SU-DHL-6 (cell line): ENCODE results near the gene AKAP8L.
A peak's percentile ranks its signal among the peaks of the same experiment; 100 is the strongest.

Source experiments
- H2AFZ ChIP-seq: fragments of 200-600 bp; sonication (generic); 2 replicates; pipeline ENCODE4 v1.6.1; 2014; ENCODE audit warnings: low read depth, mild to moderate bottlenecking, moderate library complexity, mixed read lengths, antibody characterized with exemption, low read length; ENCODE audit not compliant: severe bottlenecking
- H3F3A ChIP-seq: fragments of 200-600 bp; shearing (Covaris generic); 2 replicates; pipeline ENCODE4 v1.6.0; 2016; ENCODE audit warnings: antibody characterized with exemption, mild to moderate bottlenecking; ENCODE audit not compliant: insufficient read depth
- H3K27ac ChIP-seq: fragments of 200-600 bp; sonication (generic); 2 replicates; pipeline ENCODE4 v1.5.1; 2016; ENCODE audit warnings: low read depth, mild to moderate bottlenecking, low read length, moderate library complexity, mixed read lengths
- H3K27me3 ChIP-seq: fragments of 200-600 bp; sonication (generic), shearing (Covaris generic); 2 replicates; pipeline ENCODE4 v1.6.0; 2014; ENCODE audit warnings: mild to moderate bottlenecking, low read length
- H3K36me3 ChIP-seq: fragments of 200-600 bp; sonication (generic); 2 replicates; pipeline ENCODE4 v1.6.1; 2014; ENCODE audit warnings: mild to moderate bottlenecking, low read length, mixed read lengths
- H3K4me2 ChIP-seq: fragments of 300-600, 200-600 bp; shearing (Covaris generic), sonication (generic); 2 replicates; pipeline ENCODE4 v1.6.0; 2014; ENCODE audit warnings: low read length, low read depth, mild to moderate bottlenecking; ENCODE audit not compliant: poor library complexity, severe bottlenecking
- H3K4me3 ChIP-seq: fragments of 200-600 bp; sonication (generic); 2 replicates; pipeline ENCODE4 v1.5.1; 2014; ENCODE audit warnings: antibody characterized with exemption, low read length, mild to moderate bottlenecking, mixed read lengths; ENCODE audit not compliant: insufficient read depth, poor library complexity, severe bottlenecking
- H3K79me2 ChIP-seq: fragments of 200-600 bp; sonication (generic); 2 replicates; pipeline ENCODE4 v1.6.1; 2014; ENCODE audit warnings: mild to moderate bottlenecking, low read length, moderate library complexity; ENCODE audit not compliant: insufficient read depth
- H3K9ac ChIP-seq: fragments of 200-600 bp; sonication (generic); 2 replicates; pipeline ENCODE4 v1.7.0; 2014; ENCODE audit warnings: mild to moderate bottlenecking, low read length
- H3K9me2 ChIP-seq: fragments of 200-600 bp; sonication (generic); replicated peaks from 2 replicates; pipeline ENCODE4 v1.6.1; 2014; ENCODE audit warnings: low read length; ENCODE audit not compliant: insufficient read depth
- H3K9me3 ChIP-seq: fragments of 200-600 bp; sonication (generic); 2 replicates; pipeline ENCODE4 v1.6.1; 2014; ENCODE audit warnings: low read length, mixed read lengths; ENCODE audit not compliant: insufficient read depth
- H4K20me1 ChIP-seq: fragments of 200-600 bp; sonication (generic); 2 replicates; pipeline ENCODE4 v1.6.1; 2014; ENCODE audit warnings: low read depth, mild to moderate bottlenecking, antibody characterized with exemption, low read length, moderate library complexity, mixed read lengths
- EZH2phosphoT487 ChIP-seq: fragments of 200-600 bp; sonication (generic), shearing (Covaris generic); conservative IDR thresholded peaks from 2 replicates; pipeline ENCODE4 v1.6.1; 2018; ENCODE audit warnings: mild to moderate bottlenecking, antibody characterized with exemption, low read length, moderate library complexity, mixed read lengths
- TF ChIP-seq, protein P1 (sequence below): fragments of 200-600 bp; sonication (generic); IDR thresholded peaks from one replicate; pipeline ENCODE4 v1.5.1; 2017; ENCODE audit warnings: antibody characterized with exemption, mild to moderate bottlenecking, low read length, moderate library complexity; ENCODE audit not compliant: insufficient read depth, poor library complexity, severe bottlenecking

AKAP8L gene, protein sequence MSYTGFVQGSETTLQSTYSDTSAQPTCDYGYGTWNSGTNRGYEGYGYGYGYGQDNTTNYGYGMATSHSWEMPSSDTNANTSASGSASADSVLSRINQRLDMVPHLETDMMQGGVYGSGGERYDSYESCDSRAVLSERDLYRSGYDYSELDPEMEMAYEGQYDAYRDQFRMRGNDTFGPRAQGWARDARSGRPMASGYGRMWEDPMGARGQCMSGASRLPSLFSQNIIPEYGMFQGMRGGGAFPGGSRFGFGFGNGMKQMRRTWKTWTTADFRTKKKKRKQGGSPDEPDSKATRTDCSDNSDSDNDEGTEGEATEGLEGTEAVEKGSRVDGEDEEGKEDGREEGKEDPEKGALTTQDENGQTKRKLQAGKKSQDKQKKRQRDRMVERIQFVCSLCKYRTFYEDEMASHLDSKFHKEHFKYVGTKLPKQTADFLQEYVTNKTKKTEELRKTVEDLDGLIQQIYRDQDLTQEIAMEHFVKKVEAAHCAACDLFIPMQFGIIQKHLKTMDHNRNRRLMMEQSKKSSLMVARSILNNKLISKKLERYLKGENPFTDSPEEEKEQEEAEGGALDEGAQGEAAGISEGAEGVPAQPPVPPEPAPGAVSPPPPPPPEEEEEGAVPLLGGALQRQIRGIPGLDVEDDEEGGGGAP

DNA sequence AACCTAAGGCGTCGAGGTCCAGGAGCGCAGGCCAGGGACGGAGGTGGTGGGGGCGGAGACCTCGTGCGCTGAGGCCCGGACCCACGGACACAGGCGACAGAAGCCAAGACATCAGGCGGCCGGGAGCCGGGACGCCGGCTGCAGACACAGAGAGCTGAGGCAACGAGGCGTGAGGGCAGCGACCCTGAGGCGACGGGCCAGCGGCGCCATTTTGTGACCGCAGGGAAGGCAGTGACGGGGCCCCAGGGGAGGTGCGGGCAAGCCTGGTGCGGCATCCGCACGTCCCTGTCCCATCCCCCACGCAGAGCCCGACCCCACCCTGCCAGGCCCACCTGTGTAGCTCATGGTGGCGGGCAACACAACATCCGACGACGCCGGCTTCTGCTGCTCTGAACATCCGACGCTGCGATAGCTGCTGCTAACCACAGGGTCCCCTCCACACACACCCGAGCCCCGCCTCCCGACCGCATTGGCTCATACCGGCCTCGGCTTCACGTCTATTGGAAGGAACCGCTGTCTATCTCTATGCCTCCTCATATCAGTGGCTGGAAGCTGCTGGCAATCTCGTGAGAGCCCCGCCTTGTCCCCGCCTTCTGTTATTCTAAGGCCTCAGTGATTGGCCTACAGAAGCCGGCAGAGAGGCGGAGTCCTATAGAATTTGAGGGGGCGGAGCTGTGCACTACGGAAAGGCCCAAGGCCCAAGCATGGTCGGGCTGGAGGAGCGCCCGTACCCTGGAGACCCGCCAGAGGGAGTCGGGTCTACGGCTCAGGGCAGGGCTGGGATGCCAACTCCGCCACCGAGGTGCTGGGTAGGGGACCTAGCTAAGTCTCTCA lies at the start of gene AKAP8L:
AKAP8L (minus strand) TSS at position 410 of the 834 bp plus-strand sequence; CDS start at position 345, 65 bp downstream.
- no peaks in the 10 kb centered on the region for H3K9me3 ChIP-seq
- H3K4me2 ChIP-seq, result peak within 1 kb of the TSS; percentile 82
- peaks cover 4% of the 10 kb centered on the region; the same call in 1 of the 2 replicates for H4K20me1 ChIP-seq
- 0 out of 2 replicates have a peak, but pooled peaks cover 8% of the 10 kb centered on the region for H3F3A ChIP-seq
- H2AFZ ChIP-seq, result peak within 1 kb of the TSS; percentile 22
- peaks cover 50% of the 10 kb centered on the region for H3K79me2 ChIP-seq
- H3K27ac ChIP-seq, result peak within 1 kb of the TSS; percentile 71
- TF ChIP-seq EZH2phosphoT487, result no peak
- TF ChIP-seq, protein P1, sequence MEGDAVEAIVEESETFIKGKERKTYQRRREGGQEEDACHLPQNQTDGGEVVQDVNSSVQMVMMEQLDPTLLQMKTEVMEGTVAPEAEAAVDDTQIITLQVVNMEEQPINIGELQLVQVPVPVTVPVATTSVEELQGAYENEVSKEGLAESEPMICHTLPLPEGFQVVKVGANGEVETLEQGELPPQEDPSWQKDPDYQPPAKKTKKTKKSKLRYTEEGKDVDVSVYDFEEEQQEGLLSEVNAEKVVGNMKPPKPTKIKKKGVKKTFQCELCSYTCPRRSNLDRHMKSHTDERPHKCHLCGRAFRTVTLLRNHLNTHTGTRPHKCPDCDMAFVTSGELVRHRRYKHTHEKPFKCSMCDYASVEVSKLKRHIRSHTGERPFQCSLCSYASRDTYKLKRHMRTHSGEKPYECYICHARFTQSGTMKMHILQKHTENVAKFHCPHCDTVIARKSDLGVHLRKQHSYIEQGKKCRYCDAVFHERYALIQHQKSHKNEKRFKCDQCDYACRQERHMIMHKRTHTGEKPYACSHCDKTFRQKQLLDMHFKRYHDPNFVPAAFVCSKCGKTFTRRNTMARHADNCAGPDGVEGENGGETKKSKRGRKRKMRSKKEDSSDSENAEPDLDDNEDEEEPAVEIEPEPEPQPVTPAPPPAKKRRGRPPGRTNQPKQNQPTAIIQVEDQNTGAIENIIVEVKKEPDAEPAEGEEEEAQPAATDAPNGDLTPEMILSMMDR, result peak; percentile 83
- peak within 1 kb of the TSS; percentile 95 for H3K9ac ChIP-seq
- no peaks in the 10 kb centered on the region for H3K27me3 ChIP-seq
- no peaks in the 10 kb centered on the region for H3K9me2 ChIP-seq
- H3K4me3 ChIP-seq, result peak within 1 kb of the TSS; percentile 93
- H3K36me3 ChIP-seq, result peaks cover 6% of the 10 kb centered on the region; the same call in 1 of the 2 replicates

DNA sequence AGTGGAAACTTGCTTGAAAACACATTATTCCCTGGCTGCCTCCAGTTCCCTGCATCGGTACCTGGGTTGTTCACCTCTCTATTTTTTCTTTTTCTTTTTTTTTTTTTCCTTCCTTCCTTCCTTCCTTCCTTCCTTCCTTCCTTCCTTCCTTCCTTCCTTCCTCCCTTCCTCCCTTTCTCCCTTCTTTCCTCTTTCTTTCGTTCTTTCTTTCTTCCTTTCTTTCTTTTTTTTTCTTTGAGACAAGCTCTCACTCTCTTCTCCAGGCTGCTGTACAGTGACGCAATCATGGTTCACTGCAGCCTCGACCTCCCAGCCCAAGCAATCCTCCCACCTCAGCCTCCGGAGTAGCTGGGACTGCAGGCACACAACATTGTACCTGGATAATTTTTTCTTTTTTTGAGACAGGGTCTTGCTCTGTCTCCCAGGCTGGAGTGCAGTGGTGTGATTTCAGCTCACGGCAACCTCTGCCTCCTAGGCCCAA lies 49.0 kb upstream of the AKAP8L start:
- no peaks in the 10 kb centered on the region for H3K9me2 ChIP-seq
- TF ChIP-seq, protein P1, result no peak
- TF ChIP-seq EZH2phosphoT487, result no peak
- H3K9ac ChIP-seq, result no peak overlapping the region
- no peaks in the 10 kb centered on the region for H3F3A ChIP-seq
- H3K4me2 ChIP-seq, result no peak overlapping the region
- no peaks in the 10 kb centered on the region for H3K27me3 ChIP-seq
- no peaks in the 10 kb centered on the region for H3K9me3 ChIP-seq
- H3K79me2 ChIP-seq, result no peaks in the 10 kb centered on the region; the same call in 1 of the 2 replicates
- no peak overlapping the region for H3K27ac ChIP-seq
- no peaks in the 10 kb centered on the region for H4K20me1 ChIP-seq
- no peak overlapping the region for H2AFZ ChIP-seq
- H3K36me3 ChIP-seq, result no peaks in the 10 kb centered on the region
- H3K4me3 ChIP-seq, result no peak overlapping the region

DNA sequence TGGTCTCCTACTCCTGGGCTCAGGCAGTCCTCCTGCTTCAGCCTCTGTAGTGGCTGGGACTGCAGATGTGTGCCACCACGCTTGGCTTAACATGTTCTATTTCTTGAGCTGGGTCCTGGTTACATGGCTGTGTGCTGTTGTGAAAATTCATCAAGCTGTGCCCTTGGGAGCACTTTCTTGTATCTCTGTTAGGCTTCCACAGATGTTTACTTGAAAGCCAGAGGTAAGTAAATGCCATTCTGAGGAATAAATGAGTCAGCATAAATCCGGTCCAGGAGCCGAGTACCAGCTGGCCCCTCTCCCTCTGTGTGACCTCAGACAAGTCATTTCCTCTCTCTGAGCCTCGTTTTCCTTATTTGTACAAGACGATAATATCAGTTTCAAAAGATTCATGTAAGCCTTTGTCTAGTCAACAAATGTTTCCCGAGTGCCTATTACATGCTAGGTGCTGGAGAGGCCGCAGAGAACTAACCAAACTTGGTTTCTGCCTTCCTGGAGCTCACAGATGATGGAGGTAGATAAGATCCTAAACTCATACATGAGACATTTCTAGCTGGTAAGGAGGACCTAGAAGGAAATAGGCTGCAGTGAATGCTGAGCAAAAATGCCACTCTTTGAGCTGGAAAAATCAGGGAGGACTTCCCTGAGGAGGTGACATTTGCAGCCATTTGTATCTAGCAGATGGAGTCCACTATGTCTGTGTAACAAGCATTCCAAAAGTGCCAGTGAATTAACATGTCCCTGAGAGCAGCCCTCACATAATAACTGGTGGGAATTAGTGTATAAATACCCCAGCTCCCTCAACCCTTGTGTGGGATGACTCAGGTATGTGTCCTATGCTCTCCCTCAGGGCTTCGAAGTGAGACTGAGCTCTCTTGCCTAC lies 48.3 kb upstream of the AKAP8L start:
- Histone ChIP-seq H2AFZ (no peak overlapping the region), H3K27me3 (no peaks in the 10 kb centered on the region), H3K36me3 (no peaks in the 10 kb centered on the region), H3K79me2 (no peaks in the 10 kb centered on the region; the same call in 1 of the 2 replicates), H3K9ac (no peak overlapping the region), H3K9me3 (no peaks in the 10 kb centered on the region), H3K4me2 (no peak overlapping the region), H4K20me1 (no peaks in the 10 kb centered on the region), H3K4me3 (no peak overlapping the region), H3K27ac (no peak overlapping the region), H3K9me2 (no peaks in the 10 kb centered on the region), H3F3A (no peaks in the 10 kb centered on the region)
- no peak for TF ChIP-seq EZH2phosphoT487
- TF ChIP-seq, protein P1, result no peak
